HG02610 (cell line): Measurements from ENCODE around the gene NPIPA8.
"Not testable (repeated sequence)": the region's sequence is repeated elsewhere in the genome, so short reads cannot be mapped to it uniquely, and the experiment has no call there.

Source experiments
- ATAC-seq: cut with Tn5 transposase; IDR thresholded peaks from one replicate; pipeline ENCODE4 v1.9.1; 2021; ENCODE audit warnings: mild to moderate bottlenecking, moderate library complexity; ENCODE audit not compliant: unreplicated experiment

Gene NPIPA8

DNA sequence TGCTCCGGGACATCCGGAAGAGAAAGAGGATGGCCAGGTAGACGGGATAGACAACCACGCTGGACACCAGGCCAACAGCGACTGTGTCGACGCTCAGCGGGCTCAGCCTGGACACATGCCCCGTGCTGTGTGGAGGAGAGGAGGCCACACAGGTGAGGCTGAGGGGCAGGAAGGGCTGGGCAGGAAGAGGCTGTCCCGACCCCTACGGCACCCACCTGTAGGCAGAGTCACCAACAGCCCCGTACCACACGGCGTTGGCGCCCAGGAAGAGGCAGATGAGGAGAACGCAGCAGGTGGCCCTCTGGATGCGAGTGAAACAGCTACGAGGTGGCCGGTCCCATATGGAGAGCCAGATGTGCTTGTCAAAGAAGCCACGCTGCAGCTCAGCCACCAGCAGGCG, at the start of gene NPIPA8:
Gene NPIPA8, minus strand, starts transcription at position 101 of the 400 bp plus-strand sequence. CDS start 4,074 bp downstream, outside the sequence.
- ATAC-seq: not testable (repeated sequence)

- ATAC-seq: not testable (repeated sequence)
These were observed 48.7 kb upstream of the NPIPA8 start for GRCh38 chr16:18385285-18385684.

GRCh38 chr16:18384869-18385268, 48.3 kb upstream of the NPIPA8 start:
- not testable (repeated sequence) for ATAC-seq

GRCh38 chr16:18384098-18384636, 47.6 kb upstream of the NPIPA8 start:
- not testable (repeated sequence) for ATAC-seq

GRCh38 chr16:18382696-18383095, 46.2 kb upstream of the NPIPA8 start:
- not testable (repeated sequence) for ATAC-seq

GRCh38 chr16:18347742-18348141, 11.2 kb upstream of the NPIPA8 start:
- not testable (repeated sequence) for ATAC-seq

DNA sequence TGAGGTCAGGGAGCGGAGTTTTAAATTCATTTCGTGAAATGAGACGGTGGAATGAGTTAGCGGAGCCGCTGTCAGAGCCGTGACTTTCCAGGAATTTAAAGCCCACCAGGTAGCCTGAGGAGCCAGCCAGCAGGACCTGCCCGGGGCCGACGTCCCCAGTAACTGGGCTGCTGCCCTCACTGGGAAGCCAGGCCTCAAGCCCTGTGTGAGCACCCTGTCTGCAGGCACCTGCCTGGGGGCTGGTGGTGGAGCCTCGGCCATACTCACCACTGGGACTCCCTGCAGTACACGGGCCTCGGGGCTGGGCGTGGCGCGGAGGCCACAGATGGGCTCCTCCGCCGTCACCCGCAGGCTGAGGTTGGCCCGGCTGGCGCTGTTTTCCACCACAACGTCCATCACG, 10.5 kb upstream of the NPIPA8 start:
- not testable (repeated sequence) for ATAC-seq

DNA sequence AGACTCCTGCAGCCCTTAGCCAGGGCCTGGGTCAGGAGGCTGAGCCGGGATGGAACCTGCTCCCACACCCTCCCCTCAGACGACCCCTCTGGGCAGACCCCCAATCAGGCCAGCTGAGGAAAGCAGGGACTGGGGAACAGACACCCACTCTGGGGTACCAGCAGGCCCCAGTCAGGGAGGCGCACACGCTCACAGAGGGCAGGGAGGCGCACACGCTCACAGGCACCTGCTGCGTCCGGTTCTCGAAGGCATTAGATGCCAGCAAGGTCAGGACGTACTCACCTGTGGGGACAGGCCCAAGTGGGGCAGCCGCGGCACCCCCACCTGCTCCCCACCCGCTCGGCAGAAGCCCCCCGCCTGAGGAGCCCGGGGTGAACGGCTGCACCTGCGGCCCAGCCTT, 8.1 kb upstream of the NPIPA8 start:
- ATAC-seq: not testable (repeated sequence)

DNA sequence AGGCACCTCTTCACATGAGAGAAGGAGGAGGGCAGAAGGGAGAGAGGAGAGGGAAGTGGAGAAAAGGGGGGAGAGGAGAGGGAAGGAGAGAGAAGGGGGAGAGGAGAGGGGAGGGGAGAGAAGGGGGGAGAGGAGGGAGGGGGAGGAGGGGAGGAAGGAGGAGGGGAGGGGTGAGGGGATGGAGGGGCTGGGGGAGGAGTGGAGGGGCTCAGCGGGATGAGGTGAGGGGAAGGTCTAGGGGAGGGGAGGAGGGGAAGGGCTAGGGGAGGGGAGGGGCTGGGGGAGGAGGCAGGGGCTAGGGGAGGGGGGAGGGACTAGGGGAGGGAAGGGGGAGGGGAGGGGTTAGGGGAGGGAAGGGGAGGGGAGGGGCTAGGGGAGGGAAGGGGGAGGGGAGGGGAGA, 5.5 kb upstream of the NPIPA8 start:
- ATAC-seq: not testable (repeated sequence)

DNA sequence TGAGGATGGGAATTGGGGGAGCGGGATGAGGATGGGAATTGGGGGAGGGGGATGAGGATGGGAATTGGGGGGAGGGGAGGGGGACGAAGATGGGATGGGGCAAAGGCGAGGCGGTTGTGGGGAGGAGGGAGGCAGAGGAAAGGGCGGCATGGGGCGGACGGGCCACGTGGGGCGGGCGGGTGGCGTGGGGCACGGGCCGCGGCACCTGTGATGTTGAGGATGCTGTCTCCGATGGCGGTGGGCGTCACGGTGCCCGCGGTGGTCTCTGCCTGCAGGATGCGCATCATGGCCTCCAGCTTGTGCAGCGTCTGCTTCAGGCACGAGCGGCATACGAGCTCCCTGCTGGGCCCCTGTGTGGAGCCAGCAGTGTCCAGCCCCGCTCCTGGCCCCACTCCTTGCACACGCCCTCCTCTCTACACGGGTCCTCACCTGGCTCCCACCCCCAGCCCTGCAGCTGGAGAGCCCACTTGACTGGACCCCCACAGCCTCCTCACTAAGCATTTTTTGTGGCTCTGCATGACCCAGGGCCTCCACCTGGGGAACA, 5.0 kb upstream of the NPIPA8 start:
- ATAC-seq: not testable (repeated sequence)

- ATAC-seq: not testable (repeated sequence)
These were observed 2.7 kb upstream of the NPIPA8 start for GRCh38 chr16:18339210-18339609.

DNA sequence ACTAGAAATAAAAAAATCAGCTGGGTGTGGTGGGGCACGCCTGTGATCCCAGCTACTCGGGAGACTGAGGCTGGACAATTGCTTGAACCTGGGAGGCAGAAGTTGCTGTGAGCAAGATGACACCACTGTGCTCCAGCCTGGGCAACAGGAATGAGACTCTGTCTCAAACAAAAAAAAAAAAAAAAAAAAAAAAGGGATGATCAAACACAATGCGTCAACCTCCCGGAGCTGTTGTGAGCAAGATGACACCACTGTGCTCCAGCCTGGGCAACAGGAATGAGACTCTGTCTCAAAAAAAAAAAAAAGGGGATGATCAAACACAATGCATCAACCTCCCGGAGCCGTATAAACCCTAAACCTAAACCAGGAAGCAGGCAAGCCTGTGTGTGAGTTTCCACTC, 24.7 kb downstream of the NPIPA8 start:
- not testable (repeated sequence) for ATAC-seq

DNA sequence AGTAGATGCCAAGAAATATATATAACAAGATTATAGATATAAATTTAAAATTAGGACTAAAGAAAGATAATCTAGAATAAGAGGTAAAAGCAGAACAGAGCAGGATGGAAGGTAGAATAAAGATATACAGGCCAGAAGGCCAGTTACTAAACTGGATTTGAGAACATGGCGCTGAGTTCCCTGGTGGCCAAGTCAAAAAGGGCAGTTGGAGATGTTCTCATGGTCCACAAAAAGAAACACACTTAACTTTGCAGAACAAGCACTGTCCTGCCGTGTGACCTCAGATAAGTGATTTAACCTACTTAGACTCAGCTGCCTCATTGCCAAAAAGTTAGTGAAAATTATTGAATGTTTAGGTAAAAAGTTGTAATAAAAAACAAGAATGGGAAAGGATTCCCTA, 27.4 kb downstream of the NPIPA8 start:
- ATAC-seq: not testable (repeated sequence)

DNA sequence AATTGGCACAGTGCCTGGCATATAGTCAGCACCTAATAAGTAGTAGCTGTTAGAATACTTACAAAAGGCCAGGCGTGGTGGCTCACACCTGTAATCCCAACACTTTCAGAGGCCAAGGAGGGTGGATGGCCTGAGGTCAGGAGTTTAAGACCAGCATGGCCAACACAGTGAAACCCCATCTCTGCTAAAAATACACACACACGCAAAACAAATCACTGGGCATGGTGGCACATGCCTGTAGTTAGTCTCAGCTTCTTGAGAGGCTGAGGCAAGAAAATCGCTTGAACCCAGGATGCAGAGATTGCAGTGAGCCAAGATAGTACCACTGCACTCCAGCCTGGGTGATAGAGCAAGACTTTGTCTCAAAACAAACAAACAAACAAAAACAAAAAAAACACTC, 29.3 kb downstream of the NPIPA8 start:
- not testable (repeated sequence) for ATAC-seq

DNA sequence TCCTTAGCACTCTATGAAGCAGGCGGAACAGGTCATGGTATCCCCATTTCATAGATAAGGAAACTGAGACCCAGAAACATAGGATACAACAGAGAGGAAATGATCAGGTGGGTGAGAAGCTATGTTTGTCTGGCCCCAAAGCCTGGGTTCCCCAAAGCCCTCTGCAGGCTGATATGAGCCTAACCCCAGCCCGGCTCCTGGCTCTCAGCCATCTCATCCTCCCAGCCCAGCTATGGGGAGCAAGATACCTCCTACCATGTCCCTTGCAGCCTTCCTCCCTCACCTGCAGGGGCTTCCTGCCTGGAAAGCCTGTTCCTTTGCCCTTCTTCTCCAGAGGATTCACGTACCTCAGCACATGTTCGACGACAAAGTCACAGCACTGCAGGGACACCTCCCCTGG, 30.5 kb downstream of the NPIPA8 start:
- not testable (repeated sequence) for ATAC-seq

- not testable (repeated sequence) for ATAC-seq
These were observed 33.4 kb downstream of the NPIPA8 start for GRCh38 chr16:18303059-18303706.

GRCh38 chr16:18297714-18298113, 38.8 kb downstream of the NPIPA8 start:
- not testable (repeated sequence) for ATAC-seq

- not testable (repeated sequence) for ATAC-seq
These were observed 39.6 kb downstream of the NPIPA8 start for GRCh38 chr16:18296931-18297330.

GRCh38 chr16:18294371-18294770, 42.2 kb downstream of the NPIPA8 start:
- ATAC-seq: not testable (repeated sequence)

GRCh38 chr16:18293337-18293956, 43.1 kb downstream of the NPIPA8 start:
- not testable (repeated sequence) for ATAC-seq

DNA sequence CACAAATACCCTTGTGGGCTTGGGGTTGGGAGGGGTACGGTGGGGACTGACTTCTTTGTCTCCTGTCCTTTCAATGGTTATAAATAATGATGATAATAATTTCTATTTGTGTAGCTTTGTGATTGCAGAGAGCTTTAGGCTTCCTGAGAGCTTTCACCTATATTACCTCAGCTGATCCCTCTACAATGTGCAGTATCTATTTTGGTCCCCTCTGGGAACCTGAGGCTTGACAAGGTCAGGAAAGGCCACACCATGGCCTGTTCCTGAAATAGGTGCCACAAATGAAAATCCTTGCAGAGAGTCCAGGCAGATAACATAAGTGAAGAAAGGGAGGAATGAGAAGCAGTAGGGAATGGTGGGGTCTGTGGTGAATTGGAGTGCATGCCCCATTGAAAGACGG, 45.6 kb downstream of the NPIPA8 start:
- not testable (repeated sequence) for ATAC-seq

- not testable (repeated sequence) for ATAC-seq
These were observed 50.2 kb downstream of the NPIPA8 start for GRCh38 chr16:18286342-18286741.
